Measurements from ENCODE around the gene NEMF.
"Not testable (repeated sequence)": the region's sequence is repeated elsewhere in the genome, so short reads cannot be mapped to it uniquely, and the experiment has no call there.

The NEMF gene

GRCh38 chr14:49771691-49772090 is 80.9 kb downstream of the NEMF start:
- H2BK12ac ChIP-seq (ENCODE audit: low read length); H3K27ac ChIP-seq (ENCODE audit: low read depth, low read length); H3K23ac ChIP-seq (ENCODE audit: low read length); H2BK5ac ChIP-seq (ENCODE audit: low read depth, low read length, poor library complexity); H3K4me3 ChIP-seq (ENCODE audit: low read depth, low read length); H3K9me3 ChIP-seq (ENCODE audit: insufficient read depth, low read depth, low read length); H3K9ac ChIP-seq (ENCODE audit: low read length); H3K4me2 ChIP-seq (ENCODE audit: low read length); H4K91ac ChIP-seq (ENCODE audit: low read depth, low read length); H2AK5ac ChIP-seq (ENCODE audit: low read length); H3K18ac ChIP-seq (ENCODE audit: low read length); DNase-seq; H3K14ac ChIP-seq (ENCODE audit: low read length); H4K8ac ChIP-seq (ENCODE audit: low read depth, low read length); H2AFZ ChIP-seq (ENCODE audit: insufficient read depth, low read length, poor library complexity); H3K27me3 ChIP-seq (ENCODE audit: insufficient read depth, low read length); H3K36me3 ChIP-seq (ENCODE audit: control insufficient read depth in 1 of 2, insufficient read depth in 2 of 2, low read length in 2 of 2); H2BK120ac ChIP-seq (ENCODE audit: insufficient read depth, low read length, poor library complexity); H3K4ac ChIP-seq (ENCODE audit: low read depth, low read length); H3K4me1 ChIP-seq (ENCODE audit: control insufficient read depth in 1 of 2, insufficient read depth in 2 of 2, low read length in 2 of 2); H4K12ac ChIP-seq (ENCODE audit: low read depth, low read length): not testable (repeated sequence)
- H3K79me2 ChIP-seq (ENCODE audit: control insufficient read depth, insufficient read depth, low read length, poor library complexity): peaks cover 11% of the 10 kb centered on the region
- H3K79me1 ChIP-seq (ENCODE audit: low read length): peaks cover 11% of the 10 kb centered on the region
- WGBS (ENCODE audit: extremely low coverage, insufficient coverage, insufficient read length): no CpG with 5 or more reads among the region's 10 CpGs

DNA sequence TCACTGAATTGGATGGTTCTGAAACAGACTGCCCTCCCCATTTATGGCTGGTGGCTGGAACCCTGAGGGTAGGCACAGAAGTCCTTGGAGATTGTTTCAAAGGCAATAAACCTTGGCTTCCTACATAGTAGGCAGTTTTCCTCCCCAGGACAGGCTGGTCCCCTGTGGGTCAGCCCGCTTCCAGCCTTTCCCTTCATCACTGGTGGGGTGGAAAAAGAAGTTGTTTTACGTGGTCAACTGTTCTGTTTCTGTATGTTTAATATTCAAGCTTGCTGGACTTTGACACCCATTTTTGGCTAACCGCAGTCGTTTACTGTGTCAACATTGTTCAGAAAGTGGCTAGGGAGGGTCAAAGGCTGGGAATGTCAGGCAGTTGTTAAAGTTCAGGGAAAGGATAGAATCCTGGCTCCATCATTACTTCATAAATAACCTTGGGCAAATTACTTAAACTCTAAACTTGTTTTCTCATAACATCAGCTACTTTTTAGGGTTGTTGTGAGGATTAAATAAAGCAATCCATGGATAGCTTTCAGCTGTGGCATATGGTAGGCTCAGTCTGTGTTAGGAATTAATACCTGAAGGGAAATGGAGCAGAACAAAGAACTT is 82.3 kb downstream of the NEMF start:
- Histone ChIP-seq H3K27me3 (ENCODE audit: insufficient read depth, low read length) (no peaks in the 10 kb centered on the region), H2BK5ac (ENCODE audit: low read depth, low read length, poor library complexity) (no peak overlapping the region), H4K91ac (ENCODE audit: low read depth, low read length) (no peak overlapping the region), H4K8ac (ENCODE audit: low read depth, low read length) (no peak overlapping the region), H2BK120ac (ENCODE audit: insufficient read depth, low read length, poor library complexity) (no peak overlapping the region), H3K4me1 (ENCODE audit: control insufficient read depth in 1 of 2, insufficient read depth in 2 of 2, low read length in 2 of 2) (peaks cover 6 to 10% of the 10 kb centered on the region in 2 experiments), H3K4me3 (ENCODE audit: low read depth, low read length) (no peak overlapping the region), H3K27ac (ENCODE audit: low read depth, low read length) (no peak overlapping the region), H3K79me1 (ENCODE audit: low read length) (peaks cover 11% of the 10 kb centered on the region), H3K79me2 (ENCODE audit: control insufficient read depth, insufficient read depth, low read length, poor library complexity) (peaks cover 11% of the 10 kb centered on the region), H3K18ac (ENCODE audit: low read length) (no peak overlapping the region), H2AFZ (ENCODE audit: insufficient read depth, low read length, poor library complexity) (no peak overlapping the region), H3K9ac (ENCODE audit: low read length) (no peak overlapping the region), H3K9me3 (ENCODE audit: insufficient read depth, low read depth, low read length) (no peaks in the 10 kb centered on the region), H3K4ac (ENCODE audit: low read depth, low read length) (peak overlapping the region; percentile 21), H3K36me3 (ENCODE audit: control insufficient read depth in 1 of 2, insufficient read depth in 2 of 2, low read length in 2 of 2) (peaks cover 0 to 1% of the 10 kb centered on the region in 2 experiments), H3K14ac (ENCODE audit: low read length) (no peak overlapping the region), H4K12ac (ENCODE audit: low read depth, low read length) (no peak overlapping the region), H2BK12ac (ENCODE audit: low read length) (no peak overlapping the region), H3K23ac (ENCODE audit: low read length) (no peak overlapping the region), H2AK5ac (ENCODE audit: low read length) (no peak overlapping the region), H3K4me2 (ENCODE audit: low read length) (peak overlapping the region; percentile 95)
- DNase-seq: peak; percentile 6 to 30
- WGBS (ENCODE audit: extremely low coverage, insufficient coverage, insufficient read length): no CpG with 5 or more reads among the region's 4 CpGs

DNA sequence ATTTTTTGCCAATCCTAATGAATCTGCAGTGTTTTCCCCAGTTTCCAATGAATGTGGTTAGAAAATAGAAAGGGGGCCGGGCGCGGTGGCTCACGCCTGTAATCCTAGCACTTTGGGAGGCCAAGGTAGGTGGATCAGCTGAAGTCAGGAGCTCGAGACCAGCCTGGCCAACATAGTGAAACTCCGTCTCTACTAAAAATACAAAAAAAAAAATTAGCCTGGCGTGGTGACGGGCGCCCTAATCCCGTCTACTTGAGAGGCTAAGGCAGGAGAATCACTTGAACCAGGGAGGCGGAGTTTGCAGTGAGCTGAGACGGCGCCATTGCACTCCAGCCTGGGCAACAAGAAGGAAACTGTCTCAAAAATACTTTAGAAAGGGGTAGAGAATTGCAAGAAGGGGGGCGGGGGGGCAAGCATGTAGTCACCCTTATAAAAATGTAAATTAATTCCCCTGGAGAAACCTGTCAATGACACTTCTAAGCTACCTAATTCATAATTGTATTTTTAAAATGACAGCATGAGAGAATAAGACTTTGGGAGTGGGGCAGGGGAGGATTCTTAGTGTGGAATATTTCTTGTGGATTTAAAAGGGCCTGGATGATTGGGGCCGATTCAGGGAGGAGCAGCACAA is 82.9 kb downstream of the NEMF start:
- Histone ChIP-seq H3K4ac (ENCODE audit: low read depth, low read length) (no peak overlapping the region), H4K8ac (ENCODE audit: low read depth, low read length) (no peak overlapping the region), H4K91ac (ENCODE audit: low read depth, low read length) (no peak overlapping the region), H3K9me3 (ENCODE audit: insufficient read depth, low read depth, low read length) (no peaks in the 10 kb centered on the region), H4K12ac (ENCODE audit: low read depth, low read length) (no peak overlapping the region), H3K9ac (ENCODE audit: low read length) (no peak overlapping the region), H3K79me1 (ENCODE audit: low read length) (peaks cover 11% of the 10 kb centered on the region), H2BK5ac (ENCODE audit: low read depth, low read length, poor library complexity) (no peak overlapping the region), H3K23ac (ENCODE audit: low read length) (no peak overlapping the region), H3K4me1 (ENCODE audit: control insufficient read depth in 1 of 2, insufficient read depth in 2 of 2, low read length in 2 of 2) (peaks cover 6 to 10% of the 10 kb centered on the region in 2 experiments), H2BK120ac (ENCODE audit: insufficient read depth, low read length, poor library complexity) (no peak overlapping the region), H2BK12ac (ENCODE audit: low read length) (no peak overlapping the region), H3K27me3 (ENCODE audit: insufficient read depth, low read length) (no peaks in the 10 kb centered on the region), H3K18ac (ENCODE audit: low read length) (no peak overlapping the region), H3K4me2 (ENCODE audit: low read length) (peak overlapping the region; percentile 95), H3K36me3 (ENCODE audit: control insufficient read depth in 1 of 2, insufficient read depth in 2 of 2, low read length in 2 of 2) (peaks cover 0 to 1% of the 10 kb centered on the region in 2 experiments), H3K27ac (ENCODE audit: low read depth, low read length) (no peak overlapping the region), H3K79me2 (ENCODE audit: control insufficient read depth, insufficient read depth, low read length, poor library complexity) (peaks cover 11% of the 10 kb centered on the region), H2AFZ (ENCODE audit: insufficient read depth, low read length, poor library complexity) (no peak overlapping the region), H2AK5ac (ENCODE audit: low read length) (no peak overlapping the region), H3K4me3 (ENCODE audit: low read depth, low read length) (no peak overlapping the region), H3K14ac (ENCODE audit: low read length) (no peak overlapping the region)
- no CpG with 5 or more reads among the region's 15 CpGs for WGBS (ENCODE audit: extremely low coverage, insufficient coverage, insufficient read length)
- DNase-seq: no peak

DNA sequence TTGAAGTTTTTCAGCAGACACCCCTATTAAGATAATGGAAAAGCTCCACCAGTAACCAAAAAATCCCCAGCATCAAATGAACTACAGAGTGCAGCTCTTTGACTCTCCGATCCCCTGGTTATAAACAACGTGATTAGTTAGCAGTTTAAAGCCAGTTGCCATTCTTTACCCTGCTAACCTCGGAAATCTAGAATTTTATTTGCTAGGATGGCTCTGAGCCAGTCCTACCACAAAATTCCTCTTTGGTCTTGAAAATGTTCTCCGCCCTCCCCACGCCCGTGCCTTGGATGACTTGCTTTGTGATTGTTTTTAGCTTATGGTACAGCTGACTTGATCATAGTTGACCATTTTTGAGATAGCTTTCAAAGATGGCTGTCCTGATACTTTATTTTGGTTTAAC is 83.4 kb downstream of the NEMF start:
- Histone ChIP-seq H3K4ac (ENCODE audit: low read depth, low read length) (peak overlapping the region; percentile 84), H3K27ac (ENCODE audit: low read depth, low read length) (no peak overlapping the region), H2AK5ac (ENCODE audit: low read length) (no peak overlapping the region), H3K36me3 (ENCODE audit: control insufficient read depth in 1 of 2, insufficient read depth in 2 of 2, low read length in 2 of 2) (no peaks in the 10 kb centered on the region), H3K79me1 (ENCODE audit: low read length) (peaks cover 11% of the 10 kb centered on the region), H2BK5ac (ENCODE audit: low read depth, low read length, poor library complexity) (no peak overlapping the region), H3K18ac (ENCODE audit: low read length) (no peak overlapping the region), H3K23ac (ENCODE audit: low read length) (no peak overlapping the region), H2AFZ (ENCODE audit: insufficient read depth, low read length, poor library complexity) (no peak overlapping the region), H2BK120ac (ENCODE audit: insufficient read depth, low read length, poor library complexity) (no peak overlapping the region), H3K4me3 (ENCODE audit: low read depth, low read length) (peak overlapping the region; percentile 91), H3K9ac (ENCODE audit: low read length) (peak overlapping the region; percentile 71), H2BK12ac (ENCODE audit: low read length) (no peak overlapping the region), H3K79me2 (ENCODE audit: control insufficient read depth, insufficient read depth, low read length, poor library complexity) (peaks cover 11% of the 10 kb centered on the region), H3K4me2 (ENCODE audit: low read length) (peak overlapping the region; percentile 95), H4K91ac (ENCODE audit: low read depth, low read length) (no peak overlapping the region), H3K9me3 (ENCODE audit: insufficient read depth, low read depth, low read length) (no peaks in the 10 kb centered on the region), H3K14ac (ENCODE audit: low read length) (no peak overlapping the region), H3K27me3 (ENCODE audit: insufficient read depth, low read length) (no peaks in the 10 kb centered on the region), H3K4me1 (ENCODE audit: control insufficient read depth in 1 of 2, insufficient read depth in 2 of 2, low read length in 2 of 2) (peaks cover 6 to 10% of the 10 kb centered on the region in 2 experiments), H4K12ac (ENCODE audit: low read depth, low read length) (no peak overlapping the region), H4K8ac (ENCODE audit: low read depth, low read length) (no peak overlapping the region)
- DNase-seq: peak in 1 of 2 donors; percentile 23
- WGBS (ENCODE audit: extremely low coverage, insufficient coverage, insufficient read length): no CpG with 5 or more reads among the region's 6 CpGs
